BE2C (cell line): Measurements from ENCODE around the gene PRDM12.
A peak's percentile ranks its signal among the peaks of the same experiment; 100 is the strongest.

Experiments
- DNase-seq: peaks from one replicate; pipeline ENCODE4 v3.0.0-alpha.2; 2020
- H3K27me3 ChIP-seq: fragments of 250-450 bp; sonication (Bioruptor Pico); 2 replicates; pipeline ENCODE4 v1.5.1; 2020; ENCODE audit warnings: mild to moderate bottlenecking
- H3K36me3 ChIP-seq: fragments of 250-450 bp; sonication (Bioruptor Pico); 2 replicates; pipeline ENCODE4 v1.5.1; 2020; ENCODE audit warnings: mild to moderate bottlenecking
- H3K4me1 ChIP-seq: fragments of 250-450 bp; sonication (Bioruptor Pico); 2 replicates; pipeline ENCODE4 v1.5.1; 2020
- H3K4me3 ChIP-seq: 2 replicates; pipeline ENCODE4 v1.5.1; 2011; ENCODE audit warnings: low read depth, low read length
- H3K9me3 ChIP-seq: fragments of 250-450 bp; sonication (Bioruptor Pico); 2 replicates; pipeline ENCODE4 v1.5.1; 2020
- CTCF ChIP-seq: IDR thresholded peaks from 2 replicates; pipeline ENCODE4 v1.5.1; 2012; ENCODE audit warnings: mild to moderate bottlenecking, low read depth, low read length

The PRDM12 gene

DNA sequence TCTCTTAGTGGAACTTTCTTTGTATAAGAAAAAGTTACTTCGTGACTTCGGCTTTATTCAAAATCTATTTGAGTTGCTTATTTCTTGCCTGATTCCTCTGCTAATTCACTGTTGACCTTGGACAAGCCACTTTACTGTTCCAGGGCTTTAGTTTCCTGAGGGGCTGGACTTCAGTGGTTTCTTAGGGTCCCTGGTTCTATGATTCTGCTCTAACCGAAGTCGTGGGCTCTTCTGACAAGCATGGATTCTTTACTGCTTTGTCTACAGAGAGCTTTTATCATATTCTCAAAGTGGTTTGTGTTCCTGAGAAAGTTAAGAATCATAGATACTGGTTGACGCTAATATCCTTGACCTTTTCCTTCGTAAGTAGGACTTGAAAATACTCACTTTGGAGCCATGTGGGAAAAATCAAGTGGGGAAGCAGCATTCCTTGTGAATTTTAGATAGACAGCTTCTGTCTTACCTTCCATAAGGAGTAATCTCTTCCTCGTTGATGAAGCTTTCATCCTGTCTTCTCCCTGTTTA, 50.3 kb downstream of the PRDM12 start:
- no peak for TF ChIP-seq CTCF
- no peak for DNase-seq
- Histone ChIP-seq H3K9me3 (no peaks in the 10 kb centered on the region), H3K36me3 (no peaks in the 10 kb centered on the region), H3K4me3 (peak overlapping the region; percentile 95), H3K27me3 (no peaks in the 10 kb centered on the region), H3K4me1 (peaks cover 6% of the 10 kb centered on the region; the same call in 1 of the 2 replicates)

DNA sequence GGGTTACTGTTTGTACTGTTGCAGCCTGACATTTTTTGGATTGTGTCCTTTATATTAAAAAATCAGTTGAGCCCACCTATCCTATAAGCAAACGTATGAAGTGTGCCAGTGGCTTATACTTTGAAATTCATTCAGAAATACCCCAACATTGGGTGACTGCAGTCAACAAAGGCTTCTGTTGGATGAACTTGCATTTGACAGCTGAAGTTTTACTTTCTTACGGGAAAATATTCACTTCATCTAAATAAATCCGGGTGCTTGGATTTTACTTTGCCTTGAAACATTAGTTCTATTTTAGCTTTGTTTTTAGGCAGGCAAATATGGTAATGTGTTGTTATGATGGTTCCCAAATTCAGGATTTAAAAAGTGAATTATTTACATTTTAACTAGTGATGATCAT, 50.9 kb downstream of the PRDM12 start:
- no peak for TF ChIP-seq CTCF
- Histone ChIP-seq H3K36me3 (no peaks in the 10 kb centered on the region), H3K4me1 (peaks cover 6% of the 10 kb centered on the region; the same call in 1 of the 2 replicates), H3K9me3 (no peaks in the 10 kb centered on the region), H3K4me3 (peak overlapping the region; percentile 95), H3K27me3 (no peaks in the 10 kb centered on the region)
- DNase-seq = no peak

DNA sequence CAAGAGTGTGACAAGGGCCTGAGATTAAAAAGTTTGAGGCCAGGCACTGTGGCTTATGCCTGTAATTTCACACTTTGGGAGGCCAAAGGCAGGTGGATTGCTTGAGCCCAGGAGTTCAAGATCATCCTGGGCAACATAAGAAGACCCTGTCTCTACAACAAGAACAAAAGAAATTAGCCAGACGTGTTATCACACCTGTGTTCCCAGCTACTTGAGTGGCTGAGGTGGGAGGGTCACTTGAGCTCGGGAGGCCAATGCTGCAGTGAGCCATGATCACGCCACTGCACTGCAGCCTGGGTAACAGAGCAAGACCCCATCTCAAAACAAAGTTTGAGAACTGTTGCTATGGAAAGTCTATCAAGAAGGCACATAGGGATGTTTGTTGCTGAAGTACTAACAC, 54.2 kb downstream of the PRDM12 start:
- Histone ChIP-seq H3K4me3 (no peak overlapping the region), H3K27me3 (no peaks in the 10 kb centered on the region), H3K36me3 (no peaks in the 10 kb centered on the region), H3K4me1 (peaks cover 6% of the 10 kb centered on the region; the same call in 1 of the 2 replicates), H3K9me3 (no peaks in the 10 kb centered on the region)
- DNase-seq = no peak
- no peak for TF ChIP-seq CTCF

DNA sequence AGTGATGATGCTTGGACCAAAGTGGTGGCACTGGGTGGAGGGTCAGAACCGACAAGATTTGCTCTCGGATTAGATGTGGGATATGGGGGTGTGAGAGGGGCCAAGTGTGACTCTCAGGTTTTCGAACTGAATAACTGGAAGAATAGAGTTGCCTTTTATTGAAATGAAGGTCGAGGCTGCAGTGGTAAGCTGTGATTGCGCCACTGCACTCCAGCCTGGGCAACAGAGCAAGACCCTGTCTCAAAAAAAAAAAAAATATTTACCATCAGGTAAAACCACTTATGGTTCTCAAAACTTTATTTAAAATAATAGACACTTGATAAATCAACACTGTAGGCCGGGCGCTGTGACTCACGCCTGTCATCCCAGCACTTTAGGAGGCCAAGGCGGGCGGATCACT, 56.4 kb downstream of the PRDM12 start:
- Histone ChIP-seq H3K4me1 (no peaks in the 10 kb centered on the region), H3K27me3 (no peaks in the 10 kb centered on the region), H3K4me3 (no peak overlapping the region), H3K9me3 (no peaks in the 10 kb centered on the region), H3K36me3 (no peaks in the 10 kb centered on the region)
- DNase-seq = no peak
- TF ChIP-seq CTCF = no peak

DNA sequence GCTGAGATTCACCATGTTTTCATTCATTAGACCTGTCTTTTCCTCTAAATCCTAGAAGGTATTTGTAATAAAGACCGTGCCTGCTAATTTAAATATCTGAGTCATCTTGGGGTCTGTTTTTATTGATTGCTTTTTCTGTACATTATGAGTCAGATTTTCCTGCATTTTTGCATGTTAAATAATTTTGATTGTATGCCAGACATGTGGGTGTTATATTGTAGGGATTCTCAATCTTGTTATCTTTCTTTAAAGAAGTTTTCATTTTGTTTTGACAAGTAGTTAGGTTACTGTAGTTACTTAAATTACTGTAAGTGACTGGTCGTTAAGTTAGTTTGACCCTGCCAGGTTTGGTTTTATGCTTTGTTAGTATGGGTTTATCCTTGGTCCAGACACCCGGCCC, 64.3 kb downstream of the PRDM12 start:
- no peaks in the 10 kb centered on the region for H3K27me3 ChIP-seq
- H3K36me3 ChIP-seq = no peaks in the 10 kb centered on the region
- no peaks in the 10 kb centered on the region for H3K4me1 ChIP-seq
- TF ChIP-seq CTCF = no peak
- H3K9me3 ChIP-seq = no peaks in the 10 kb centered on the region
- no peak overlapping the region for H3K4me3 ChIP-seq
- no peak for DNase-seq

DNA sequence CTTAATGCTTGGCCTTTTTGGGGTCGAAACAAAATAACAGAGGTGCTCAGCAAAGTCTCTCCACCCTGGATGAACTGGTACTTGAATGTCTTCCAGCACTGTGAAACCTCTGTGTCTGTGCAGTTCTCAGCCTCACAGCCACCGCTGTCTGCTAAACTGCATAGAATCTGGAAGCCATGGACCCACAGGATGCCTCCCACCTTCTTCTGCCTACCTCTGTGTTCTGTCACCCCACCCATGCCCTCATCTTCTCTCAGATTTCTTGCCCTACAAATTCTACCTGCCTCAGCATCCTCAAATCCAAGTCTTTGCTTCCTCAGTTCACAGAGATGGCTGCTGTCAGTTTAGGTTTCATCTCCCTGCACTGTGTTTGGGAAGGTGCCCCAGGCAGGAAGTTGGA, 64.8 kb downstream of the PRDM12 start:
- no peak for DNase-seq
- H3K4me1 ChIP-seq = no peaks in the 10 kb centered on the region
- no peaks in the 10 kb centered on the region for H3K36me3 ChIP-seq
- H3K4me3 ChIP-seq = no peak overlapping the region
- no peak for TF ChIP-seq CTCF
- H3K9me3 ChIP-seq = no peaks in the 10 kb centered on the region
- H3K27me3 ChIP-seq = no peaks in the 10 kb centered on the region
